Fibroblast of skin of right biceps (primary cell): Measurements from ENCODE around the gene LDLRAD2.
"Not testable (repeated sequence)": the region's sequence is repeated elsewhere in the genome, so short reads cannot be mapped to it uniquely, and the experiment has no call there.

Source experiments
- DNase-seq: peaks from one replicate; pipeline ENCODE4 v3.0.0-alpha.2; 2013

The LDLRAD2 gene

GRCh38 chr1:21783679-21784603 is 28.1 kb upstream of the LDLRAD2 start:
- DNase-seq, result peak; percentile 64

DNA sequence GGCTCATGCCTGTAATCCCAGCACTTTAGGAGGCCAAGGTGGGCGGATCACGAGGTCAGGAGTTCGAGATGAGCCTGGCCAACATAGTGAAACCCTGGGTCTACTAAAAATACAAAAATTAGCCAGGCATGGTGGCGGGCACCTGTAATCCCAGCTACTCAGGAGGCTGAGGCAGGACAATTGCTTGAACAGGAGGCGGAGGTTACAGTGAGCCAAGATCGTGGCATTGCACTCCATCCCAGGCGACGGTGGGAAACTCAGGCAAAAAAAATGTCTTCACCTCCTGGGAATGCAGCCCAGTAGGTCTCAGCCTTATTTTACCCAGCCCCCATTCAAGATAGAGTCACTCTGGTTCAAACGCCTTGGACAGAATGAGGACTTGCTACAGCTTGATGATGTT is 26.3 kb upstream of the LDLRAD2 start:
- not testable (repeated sequence) for DNase-seq

DNA sequence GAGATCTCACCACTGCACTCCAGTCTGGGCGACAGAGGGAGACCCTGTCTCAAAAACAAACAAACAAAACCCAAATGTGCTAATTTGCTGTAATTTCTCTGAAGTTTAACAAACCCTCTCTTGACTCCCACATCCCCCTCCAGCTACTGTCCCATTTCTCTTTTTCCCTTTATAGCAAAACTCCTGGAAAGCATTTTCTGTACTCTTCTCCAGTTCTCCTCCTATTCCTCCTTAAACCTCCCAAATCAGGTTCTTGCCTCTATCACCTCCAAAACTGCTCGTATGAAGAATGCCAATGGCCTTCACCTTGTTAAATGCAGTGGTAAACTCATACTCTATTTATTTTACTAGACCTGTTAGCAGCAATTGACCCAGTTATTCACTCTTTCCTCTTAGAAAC is 25.4 kb upstream of the LDLRAD2 start:
- no peak for DNase-seq

GRCh38 chr1:21793104-21793503 is 19.0 kb upstream of the LDLRAD2 start:
- DNase-seq, result no peak

GRCh38 chr1:21794656-21795055 is 17.4 kb upstream of the LDLRAD2 start:
- DNase-seq, result no peak

GRCh38 chr1:21795075-21795474 is 17.0 kb upstream of the LDLRAD2 start:
- no peak for DNase-seq

GRCh38 chr1:21799730-21800129 is 12.3 kb upstream of the LDLRAD2 start:
- DNase-seq, result no peak

- DNase-seq, result peak; percentile 14
These were observed 11.0 kb upstream of the LDLRAD2 start for GRCh38 chr1:21801100-21801499.

- no peak for DNase-seq
These were observed 7.5 kb upstream of the LDLRAD2 start for GRCh38 chr1:21804536-21804935.

- no peak for DNase-seq
These were observed 1.5 kb downstream of the LDLRAD2 start for GRCh38 chr1:21813542-21813941.

GRCh38 chr1:21814241-21814918 is 2.3 kb downstream of the LDLRAD2 start:
- no peak for DNase-seq

DNA sequence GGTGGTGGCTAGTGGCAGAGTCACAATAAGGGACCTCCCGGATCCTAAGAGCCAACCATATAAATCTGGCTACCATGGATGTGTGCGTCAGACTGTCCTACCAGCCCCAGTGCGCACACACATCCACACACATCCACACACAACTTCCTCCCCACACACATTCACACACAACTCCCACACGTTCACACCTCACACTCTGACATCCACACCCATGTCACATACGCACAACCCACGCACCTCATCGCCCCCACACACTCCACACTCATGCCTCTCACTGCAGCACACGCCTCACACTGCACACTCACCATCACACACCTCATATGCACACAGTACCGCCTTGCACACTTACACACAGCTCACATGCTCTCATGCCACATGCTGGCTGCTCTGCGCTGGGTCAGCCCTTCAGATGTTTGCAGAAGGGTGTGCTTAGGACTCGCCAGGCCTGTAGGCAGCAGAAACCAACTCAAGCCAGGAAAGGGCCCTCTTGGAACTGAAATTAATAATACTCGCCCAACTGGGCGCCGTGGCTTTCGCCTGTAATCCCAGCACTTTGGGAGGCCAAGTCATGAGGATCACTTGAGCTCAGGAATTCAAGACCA is 3.0 kb downstream of the LDLRAD2 start:
- DNase-seq, result no peak

GRCh38 chr1:21815724-21816321 is 3.8 kb downstream of the LDLRAD2 start:
- DNase-seq, result no peak

DNA sequence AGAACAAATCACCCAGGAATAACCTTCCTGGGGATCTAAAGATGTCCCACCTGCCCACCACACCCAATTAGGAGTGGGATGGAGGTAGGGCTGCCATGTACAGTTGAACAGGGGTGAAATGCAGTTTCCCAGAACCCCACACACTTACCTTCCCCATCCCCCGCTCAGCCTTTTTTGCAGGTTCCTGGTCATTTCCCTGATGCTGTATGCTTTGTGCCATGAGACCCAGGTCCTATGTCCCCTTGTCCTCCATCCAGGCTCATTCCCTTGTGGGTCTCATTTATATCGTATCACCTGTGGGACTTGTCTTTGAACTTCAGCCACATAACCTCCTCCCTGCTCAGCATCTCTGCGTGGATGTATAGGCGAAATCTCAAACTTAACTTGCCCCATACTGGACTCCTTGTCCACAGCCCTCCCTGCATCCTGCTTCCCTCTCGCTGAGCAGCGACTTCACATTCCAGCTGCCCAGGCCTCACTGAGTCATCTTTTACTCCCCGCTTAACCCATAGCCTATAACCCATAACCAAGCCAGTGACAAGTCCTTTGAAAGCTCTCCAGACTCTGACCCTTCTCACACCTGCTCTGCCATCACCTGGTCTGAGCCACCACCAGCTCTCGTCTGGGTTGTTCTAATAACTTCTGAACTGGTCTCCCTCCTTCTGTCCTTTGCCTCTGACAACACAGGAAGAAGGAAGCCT is 4.7 kb downstream of the LDLRAD2 start:
- peak; percentile 51 for DNase-seq

DNA sequence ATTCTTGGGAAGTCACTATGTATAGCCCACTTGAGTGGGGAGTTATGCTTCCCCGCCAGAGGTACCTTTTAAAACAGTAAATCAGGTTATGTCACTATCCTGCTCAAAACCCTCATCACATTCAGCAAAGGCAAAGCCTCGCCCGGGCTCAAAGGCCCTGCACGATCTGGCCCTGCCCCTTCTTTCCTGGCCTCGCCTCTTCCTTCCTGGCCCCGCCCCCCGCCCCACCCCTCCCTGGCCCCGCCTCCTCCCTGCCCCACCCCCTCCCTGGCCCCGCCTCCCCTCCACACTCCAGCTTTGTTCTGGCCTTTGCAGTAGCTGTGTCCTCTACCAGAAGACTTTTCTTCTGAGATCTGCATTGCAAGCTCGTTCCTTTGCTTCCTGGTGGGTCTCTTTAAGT is 6.6 kb downstream of the LDLRAD2 start:
- peak; percentile 33 for DNase-seq

- DNase-seq, result no peak
These were observed 8.7 kb downstream of the LDLRAD2 start for GRCh38 chr1:21820597-21821232.

DNA sequence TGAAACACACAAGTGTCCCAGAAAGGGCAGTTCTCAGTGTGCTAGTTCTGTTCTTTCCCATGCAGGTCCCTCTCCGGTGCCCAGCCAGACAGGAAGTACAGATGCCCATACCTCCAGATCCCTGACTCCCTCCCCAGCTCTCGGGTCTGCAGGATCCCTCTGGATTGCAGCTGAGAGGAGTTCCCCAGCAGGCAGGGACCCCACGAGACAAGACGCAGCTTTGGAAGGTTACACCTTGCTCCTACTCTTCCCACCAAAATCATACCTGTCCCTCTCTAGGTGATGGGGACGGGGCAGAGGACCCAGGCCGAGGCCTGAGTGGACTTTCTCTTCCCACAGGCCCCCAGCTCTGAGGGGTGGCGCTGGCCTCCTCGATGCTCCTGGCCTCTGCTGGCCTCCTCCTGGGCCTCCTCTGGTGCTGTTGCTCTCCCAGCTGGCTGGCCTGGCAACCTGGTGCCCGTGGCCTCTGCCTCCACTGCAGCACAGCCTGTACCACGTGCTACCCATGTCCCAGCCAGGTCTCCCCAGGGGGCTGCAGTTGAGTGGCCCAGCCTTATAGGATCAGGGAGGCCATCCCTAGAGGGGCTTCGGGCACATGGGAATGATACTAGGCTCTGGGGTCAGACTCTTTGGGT is 9.4 kb downstream of the LDLRAD2 start:
- no peak for DNase-seq

DNA sequence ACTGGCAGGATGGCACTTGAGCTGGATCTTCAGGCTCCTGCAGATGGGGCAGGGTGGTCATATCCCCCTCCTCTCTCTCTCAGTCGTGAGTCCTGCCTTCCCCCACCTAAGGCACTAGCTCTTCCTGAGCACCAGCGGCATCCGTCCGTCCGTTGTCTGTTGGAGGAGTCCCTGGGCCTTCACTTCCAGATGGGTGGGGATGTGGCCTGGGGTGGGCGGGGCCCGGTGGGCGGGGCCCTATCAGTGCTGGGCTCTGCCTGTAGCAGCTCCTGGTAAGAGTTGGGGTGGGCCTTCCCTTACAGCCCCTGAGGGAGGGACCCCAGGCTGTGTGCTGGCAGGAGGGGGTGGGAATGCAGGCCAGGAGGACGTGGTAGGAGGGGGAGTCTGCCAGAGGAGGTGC is 10.3 kb downstream of the LDLRAD2 start:
- DNase-seq, result no peak

DNA sequence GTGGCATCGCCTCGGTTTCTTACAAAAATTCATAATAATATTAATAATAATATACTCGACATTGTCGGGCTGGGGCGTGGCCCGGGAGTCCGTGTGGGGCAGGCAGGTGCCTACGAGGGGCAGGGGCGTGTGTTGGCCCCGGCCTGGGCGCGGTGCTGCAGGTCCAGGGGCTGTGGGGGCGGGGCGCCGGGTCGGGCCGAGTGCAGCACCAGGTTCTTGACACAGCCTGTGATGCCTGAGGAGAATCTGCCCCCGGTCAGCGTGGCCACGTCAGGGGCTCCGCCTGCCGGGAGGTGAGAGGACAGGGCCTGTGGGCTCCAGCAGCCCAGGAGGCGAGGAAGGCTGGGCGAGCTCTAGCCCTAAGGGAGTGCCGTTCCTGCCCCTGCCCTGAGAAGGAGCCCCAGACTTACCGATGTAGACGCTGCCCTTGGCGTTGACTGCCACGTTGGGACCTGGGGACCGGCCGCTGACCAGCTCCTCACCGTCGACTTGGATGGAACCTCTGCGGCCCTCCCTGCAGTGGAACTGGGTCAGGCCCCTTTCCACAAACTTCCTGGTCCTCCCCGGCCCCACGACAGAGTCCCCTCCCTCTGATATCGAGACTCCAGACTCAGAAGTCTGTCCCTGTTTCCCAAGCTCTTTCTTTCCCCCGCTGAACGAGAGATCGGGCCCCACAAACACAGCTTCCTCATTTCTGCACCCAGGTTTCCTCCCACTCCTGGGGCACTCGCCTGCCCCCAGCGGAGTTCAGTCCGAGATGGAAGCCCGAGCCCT is 11.3 kb downstream of the LDLRAD2 start:
- DNase-seq, result no peak

DNA sequence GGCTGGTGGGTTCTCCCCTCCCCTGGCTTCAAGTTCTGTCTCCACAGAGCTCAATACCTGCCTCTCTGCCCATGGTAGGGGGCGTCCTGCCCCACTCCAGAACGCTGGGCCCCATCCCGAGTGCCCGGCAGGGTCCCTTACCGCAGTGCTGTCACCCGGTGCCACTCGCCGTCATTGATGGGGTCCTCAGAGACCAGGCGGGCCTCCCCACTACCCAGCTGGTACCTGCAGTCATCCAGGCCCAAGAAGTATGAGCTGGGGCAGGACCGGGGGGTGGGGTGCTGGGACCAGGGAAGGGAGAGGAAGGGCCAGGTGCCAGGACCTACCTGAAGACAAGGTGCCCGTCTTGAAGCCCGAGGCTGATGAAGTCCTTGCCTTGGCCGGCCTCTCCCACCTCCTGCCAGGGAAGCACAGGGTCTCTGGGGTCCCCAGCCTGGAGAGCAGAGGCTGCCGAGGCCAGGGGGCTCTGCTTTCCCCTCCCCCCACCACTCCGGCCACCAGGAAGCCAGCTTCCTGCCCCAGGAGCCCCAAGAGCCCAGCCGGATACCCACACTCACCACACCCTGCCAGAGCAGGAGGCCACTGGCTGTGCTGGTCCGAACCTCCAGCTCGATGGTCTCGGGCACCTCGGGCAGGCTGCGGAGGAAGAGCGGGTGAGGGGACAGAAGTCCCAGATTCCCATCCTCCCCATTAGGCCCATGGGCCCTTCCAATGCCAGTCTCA is 12.1 kb downstream of the LDLRAD2 start:
- DNase-seq, result no peak
